Measurements from ENCODE around the gene APCDD1L. TPM values are rescaled to one million over a fixed set of nuclear protein-coding genes. Genes with fewer than 3 reads are reported as not detected.

APCDD1L gene
- total RNA-seq, 4 donors from 2014 or later, result 0.59 to 2.1 (median 1.1) TPM; not detected in 1

GRCh38 chr20:58446960-58447265 is 68.3 kb downstream of the APCDD1L start:
- Histone ChIP-seq H3K4me3 (no peak overlapping the region), H3K9me3 (no peaks in the 10 kb centered on the region), H3K27ac (no peak overlapping the region), H3K36me3 (no peaks in the 10 kb centered on the region), H3K27me3 (no peaks in the 10 kb centered on the region), H3K4me1 (no peaks in the 10 kb centered on the region)
- no peak for DNase-seq
- intact Hi-C loops (cut with DNase I; ENCODE audit: low total_unique reads), result no loop called here
- TF ChIP-seq POLR2A (IDR thresholded peaks at IDR 0.05) (no peak), CTCF (IDR thresholded peaks at IDR 0.05) (no peak)

GRCh38 chr20:58446264-58446959 is 68.8 kb downstream of the APCDD1L start:
- no peaks in the 10 kb centered on the region for H3K36me3 ChIP-seq
- TF ChIP-seq CTCF (IDR thresholded peaks at IDR 0.05) (no peak), POLR2A (IDR thresholded peaks at IDR 0.05) (no peak)
- no peak for DNase-seq
- no peaks in the 10 kb centered on the region for H3K27me3 ChIP-seq
- H3K27ac ChIP-seq, result no peak overlapping the region
- H3K9me3 ChIP-seq, result no peaks in the 10 kb centered on the region
- intact Hi-C loops (cut with DNase I; ENCODE audit: low total_unique reads), result no loop called here
- no peaks in the 10 kb centered on the region for H3K4me1 ChIP-seq
- no peak overlapping the region for H3K4me3 ChIP-seq

- TF ChIP-seq POLR2A (IDR thresholded peaks at IDR 0.05) (no peak), CTCF (IDR thresholded peaks at IDR 0.05) (no peak)
- intact Hi-C loops (cut with DNase I; ENCODE audit: low total_unique reads), result no loop called here
- no peak for DNase-seq
Observed at GRCh38 chr20:58444746-58445255, 70.4 kb downstream of the APCDD1L start.

GRCh38 chr20:58441723-58442122 is 73.5 kb downstream of the APCDD1L start:
- Histone ChIP-seq H3K27me3 (no peaks in the 10 kb centered on the region), H3K9me3 (no peaks in the 10 kb centered on the region), H3K36me3 (no peaks in the 10 kb centered on the region), H3K27ac (no peak overlapping the region), H3K4me3 (no peak overlapping the region), H3K4me1 (no peaks in the 10 kb centered on the region)
- intact Hi-C loops (cut with DNase I; ENCODE audit: low total_unique reads), result no loop called here
- TF ChIP-seq POLR2A (IDR thresholded peaks at IDR 0.05) (no peak), CTCF (IDR thresholded peaks at IDR 0.05) (no peak)
- DNase-seq, result no peak

More at GRCh38 chr20:58444746-58445255, 70.4 kb downstream of the APCDD1L start:
- no peaks in the 10 kb centered on the region for H3K4me1 ChIP-seq
- no peak overlapping the region for H3K4me3 ChIP-seq
- H3K27me3 ChIP-seq, result no peaks in the 10 kb centered on the region
- no peaks in the 10 kb centered on the region for H3K36me3 ChIP-seq
- H3K9me3 ChIP-seq, result no peaks in the 10 kb centered on the region
- H3K27ac ChIP-seq, result no peak overlapping the region

GRCh38 chr20:58440021-58440767 is 75.0 kb downstream of the APCDD1L start:
- H3K27ac ChIP-seq, result peak overlapping the region in 1 of 2 donors; percentile 34
- intact Hi-C loops (cut with DNase I; ENCODE audit: low total_unique reads), result no loop called here
- no peaks in the 10 kb centered on the region for H3K9me3 ChIP-seq

More at GRCh38 chr20:58440021-58440767, 75.0 kb downstream of the APCDD1L start:
- H3K36me3 ChIP-seq, result no peaks in the 10 kb centered on the region
- H3K4me1 ChIP-seq, result no peaks in the 10 kb centered on the region
- H3K27me3 ChIP-seq, result no peaks in the 10 kb centered on the region
- no peak for TF ChIP-seq POLR2A (IDR thresholded peaks at IDR 0.05)
- no peak for TF ChIP-seq CTCF (IDR thresholded peaks at IDR 0.05)
- DNase-seq, result no peak
- H3K4me3 ChIP-seq, result no peak overlapping the region

Measured in uterus (tissue), 4 donors.